Parathyroid adenoma (tissue), 2 donors: ENCODE results near the gene PEX3.

Experiments used
- H2AFZ ChIP-seq: fragments of 300-600 bp; sonication (generic); one replicate; pipeline ENCODE4 v1.7.0; 2017; ENCODE audit warnings: antibody characterized with exemption, mild to moderate bottlenecking
- H3K27ac ChIP-seq: fragments of 300-600 bp; sonication (generic); one replicate; pipeline ENCODE4 v1.7.0; 2017
- H3K27me3 ChIP-seq: fragments of 300-600 bp; sonication (generic); one replicate; pipeline ENCODE4 v1.7.0; 2017; ENCODE audit warnings: low read length; ENCODE audit not compliant: control insufficient read depth, insufficient read depth
- H3K36me3 ChIP-seq: fragments of 300-600 bp; sonication (generic); one replicate; pipeline ENCODE4 v1.7.0; 2017; ENCODE audit warnings: low read length; ENCODE audit not compliant: control insufficient read depth, insufficient read depth
- H3K4me1 ChIP-seq: fragments of 300-600 bp; sonication (generic); one replicate; pipeline ENCODE4 v1.7.0; 2017; ENCODE audit warnings: control low read depth
- H3K4me2 ChIP-seq: fragments of 300-600 bp; sonication (generic); one replicate; pipeline ENCODE4 v1.7.0; 2017; ENCODE audit warnings: low read length
- H3K4me3 ChIP-seq: fragments of 300-600 bp; sonication (generic); one replicate; pipeline ENCODE4 v1.7.0; 2017; ENCODE audit warnings: low read depth, low read length
- H3K79me2 ChIP-seq: fragments of 300-600 bp; sonication (generic); one replicate; pipeline ENCODE4 v1.7.0; 2017; ENCODE audit warnings: control low read depth
- H3K9ac ChIP-seq: fragments of 300-600 bp; sonication (generic); one replicate; pipeline ENCODE4 v1.7.0; 2017; ENCODE audit warnings: mild to moderate bottlenecking
- H3K9me3 ChIP-seq: fragments of 300-600 bp; sonication (generic); one replicate; pipeline ENCODE4 v1.7.0; 2017; ENCODE audit warnings: low read length; ENCODE audit not compliant: control insufficient read depth
- TF ChIP-seq, protein P1 (sequence below): fragments of 300-600 bp; sonication (generic); IDR thresholded peaks from one replicate; pipeline ENCODE4 v1.7.0; 2017; ENCODE audit warnings: antibody characterized with exemption, mild to moderate bottlenecking
- donor health status: primary hyperparathyroidism.

The PEX3 gene, protein sequence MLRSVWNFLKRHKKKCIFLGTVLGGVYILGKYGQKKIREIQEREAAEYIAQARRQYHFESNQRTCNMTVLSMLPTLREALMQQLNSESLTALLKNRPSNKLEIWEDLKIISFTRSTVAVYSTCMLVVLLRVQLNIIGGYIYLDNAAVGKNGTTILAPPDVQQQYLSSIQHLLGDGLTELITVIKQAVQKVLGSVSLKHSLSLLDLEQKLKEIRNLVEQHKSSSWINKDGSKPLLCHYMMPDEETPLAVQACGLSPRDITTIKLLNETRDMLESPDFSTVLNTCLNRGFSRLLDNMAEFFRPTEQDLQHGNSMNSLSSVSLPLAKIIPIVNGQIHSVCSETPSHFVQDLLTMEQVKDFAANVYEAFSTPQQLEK

DNA sequence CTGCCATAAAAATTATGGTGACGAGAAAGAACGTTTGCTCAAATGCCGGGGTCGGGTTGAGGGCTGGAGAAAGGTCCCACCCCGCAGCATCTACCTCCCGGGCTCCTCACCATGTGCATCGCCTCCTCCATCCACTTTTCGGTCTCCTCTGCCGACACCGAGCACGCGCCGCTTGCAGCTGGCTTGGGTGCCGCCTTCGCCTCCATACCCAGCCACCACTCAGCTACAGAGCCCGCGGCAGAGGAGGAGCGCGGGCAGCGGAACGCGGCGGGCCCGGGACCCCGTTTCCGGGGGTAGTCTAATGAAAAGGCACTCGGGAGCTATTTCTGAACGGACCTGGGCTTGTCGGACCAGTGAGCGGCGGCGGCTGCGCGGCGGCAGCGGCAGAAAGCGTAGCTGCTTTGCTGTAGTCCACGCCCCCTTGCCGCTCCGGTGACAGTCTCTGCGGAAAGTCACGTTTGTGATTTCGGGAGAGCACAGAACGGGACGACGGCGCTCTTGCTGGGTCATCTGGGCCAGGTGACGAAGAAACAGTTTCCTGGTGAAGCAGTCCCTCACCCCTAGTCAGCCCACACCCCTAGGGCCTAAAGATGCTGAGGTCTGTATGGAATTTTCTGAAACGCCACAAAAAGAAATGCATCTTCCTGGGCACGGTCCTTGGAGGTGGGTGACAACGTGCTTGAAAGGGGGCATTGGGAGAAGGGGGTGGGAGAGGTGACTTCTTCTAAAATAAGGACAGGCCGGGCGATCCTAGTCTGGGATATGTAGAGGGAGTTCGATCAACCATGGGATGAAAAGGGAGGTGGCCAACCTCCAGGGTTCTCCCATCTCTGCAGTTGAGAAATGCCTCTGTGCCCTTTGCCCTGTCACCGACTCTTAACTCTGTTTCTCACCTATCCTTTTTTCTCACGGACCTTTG is at the start of gene PEX3, which contains the start of gene ADAT2:
Gene PEX3 (plus strand): TSS at position 353 of the 919 bp plus-strand sequence. CDS start 238 bp downstream, at position 591.
Gene ADAT2 (minus strand): TSS at position 243 of the 919 bp plus-strand sequence. CDS start 37 bp downstream, at position 206.
- Histone ChIP-seq H3K36me3 (no peaks in the 10 kb centered on the region), H3K27ac (peak within 1 kb of the TSS; percentile 67), H3K4me3 (peak within 1 kb of the TSS; percentile 94), H2AFZ (peak within 1 kb of the TSS; percentile 95), H3K9ac (no peak within 1 kb of the TSS), H3K4me1 (peaks cover 5% of the 10 kb centered on the region), H3K27me3 (no peaks in the 10 kb centered on the region), H3K9me3 (no peaks in the 10 kb centered on the region), H3K79me2 (peaks cover 14% of the 10 kb centered on the region), H3K4me2 (peak within 1 kb of the TSS; percentile 95)
- TF ChIP-seq, protein P1, sequence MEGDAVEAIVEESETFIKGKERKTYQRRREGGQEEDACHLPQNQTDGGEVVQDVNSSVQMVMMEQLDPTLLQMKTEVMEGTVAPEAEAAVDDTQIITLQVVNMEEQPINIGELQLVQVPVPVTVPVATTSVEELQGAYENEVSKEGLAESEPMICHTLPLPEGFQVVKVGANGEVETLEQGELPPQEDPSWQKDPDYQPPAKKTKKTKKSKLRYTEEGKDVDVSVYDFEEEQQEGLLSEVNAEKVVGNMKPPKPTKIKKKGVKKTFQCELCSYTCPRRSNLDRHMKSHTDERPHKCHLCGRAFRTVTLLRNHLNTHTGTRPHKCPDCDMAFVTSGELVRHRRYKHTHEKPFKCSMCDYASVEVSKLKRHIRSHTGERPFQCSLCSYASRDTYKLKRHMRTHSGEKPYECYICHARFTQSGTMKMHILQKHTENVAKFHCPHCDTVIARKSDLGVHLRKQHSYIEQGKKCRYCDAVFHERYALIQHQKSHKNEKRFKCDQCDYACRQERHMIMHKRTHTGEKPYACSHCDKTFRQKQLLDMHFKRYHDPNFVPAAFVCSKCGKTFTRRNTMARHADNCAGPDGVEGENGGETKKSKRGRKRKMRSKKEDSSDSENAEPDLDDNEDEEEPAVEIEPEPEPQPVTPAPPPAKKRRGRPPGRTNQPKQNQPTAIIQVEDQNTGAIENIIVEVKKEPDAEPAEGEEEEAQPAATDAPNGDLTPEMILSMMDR = no peak

DNA sequence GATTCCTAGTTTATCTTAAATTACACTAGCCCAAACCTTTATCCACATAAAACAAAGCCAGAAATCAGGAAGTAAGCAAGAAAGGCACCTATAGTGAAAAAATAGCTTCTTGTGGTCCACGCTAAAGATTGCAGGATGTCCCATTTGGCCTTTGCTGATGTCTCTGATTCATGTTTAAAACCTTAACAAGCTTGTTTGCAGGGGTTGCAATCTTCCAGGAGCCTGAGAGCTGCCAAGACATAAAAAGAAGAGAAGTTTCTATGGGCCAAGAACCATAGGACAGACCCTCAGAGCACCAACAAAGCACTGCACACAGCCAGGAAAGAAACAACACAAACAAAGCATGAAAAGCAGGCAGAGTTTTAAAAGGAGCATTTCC is 49.5 kb upstream of the PEX3 start:
- H3K4me3 ChIP-seq = no peak overlapping the region
- TF ChIP-seq, protein P1 = no peak
- no peaks in the 10 kb centered on the region for H3K36me3 ChIP-seq
- H3K9me3 ChIP-seq = no peaks in the 10 kb centered on the region
- no peak overlapping the region for H3K9ac ChIP-seq
- H3K27me3 ChIP-seq = no peaks in the 10 kb centered on the region
- no peak overlapping the region for H2AFZ ChIP-seq
- no peaks in the 10 kb centered on the region for H3K4me1 ChIP-seq
- H3K27ac ChIP-seq = no peak overlapping the region
- H3K79me2 ChIP-seq = no peaks in the 10 kb centered on the region
- H3K4me2 ChIP-seq = no peak overlapping the region

DNA sequence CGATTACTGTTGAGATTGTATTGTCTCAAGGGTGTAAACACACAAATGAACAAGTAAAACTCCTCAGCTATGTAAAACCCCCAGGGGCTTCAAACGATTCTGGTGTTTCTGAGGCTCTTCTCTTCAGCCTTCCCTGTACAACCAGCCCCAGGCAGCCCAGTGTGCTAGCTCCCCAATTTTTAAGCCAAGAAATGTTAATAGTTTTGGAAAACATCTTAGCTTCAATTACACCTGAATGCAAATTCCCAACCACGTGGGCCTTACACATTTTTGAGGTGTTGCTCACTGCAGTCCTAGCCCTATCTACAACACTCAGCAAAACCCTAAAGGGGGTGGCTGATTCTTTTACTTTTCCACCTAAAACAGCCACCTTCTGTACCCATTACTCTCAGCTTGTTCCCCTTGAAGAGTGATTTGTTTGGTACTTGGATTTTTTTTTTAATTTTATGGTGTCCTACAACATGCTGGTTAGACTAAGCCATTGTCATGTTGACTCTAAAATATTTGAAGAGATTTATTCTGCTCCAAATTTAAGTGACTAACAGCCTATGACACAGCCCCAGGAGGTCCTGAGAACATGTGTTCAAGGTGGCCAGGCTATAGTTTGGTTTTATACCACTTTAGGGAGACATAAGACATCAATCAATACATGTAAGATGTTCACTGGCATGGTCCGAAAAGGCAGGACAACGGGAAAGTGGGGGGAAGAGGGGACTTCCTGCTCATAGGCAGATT is 48.8 kb upstream of the PEX3 start:
- Histone ChIP-seq H3K9me3 (no peaks in the 10 kb centered on the region), H3K27me3 (no peaks in the 10 kb centered on the region), H3K27ac (no peak overlapping the region), H2AFZ (no peak overlapping the region), H3K79me2 (no peaks in the 10 kb centered on the region), H3K4me3 (no peak overlapping the region), H3K9ac (no peak overlapping the region), H3K4me1 (no peaks in the 10 kb centered on the region), H3K4me2 (no peak overlapping the region), H3K36me3 (no peaks in the 10 kb centered on the region)
- TF ChIP-seq, protein P1 = no peak

DNA sequence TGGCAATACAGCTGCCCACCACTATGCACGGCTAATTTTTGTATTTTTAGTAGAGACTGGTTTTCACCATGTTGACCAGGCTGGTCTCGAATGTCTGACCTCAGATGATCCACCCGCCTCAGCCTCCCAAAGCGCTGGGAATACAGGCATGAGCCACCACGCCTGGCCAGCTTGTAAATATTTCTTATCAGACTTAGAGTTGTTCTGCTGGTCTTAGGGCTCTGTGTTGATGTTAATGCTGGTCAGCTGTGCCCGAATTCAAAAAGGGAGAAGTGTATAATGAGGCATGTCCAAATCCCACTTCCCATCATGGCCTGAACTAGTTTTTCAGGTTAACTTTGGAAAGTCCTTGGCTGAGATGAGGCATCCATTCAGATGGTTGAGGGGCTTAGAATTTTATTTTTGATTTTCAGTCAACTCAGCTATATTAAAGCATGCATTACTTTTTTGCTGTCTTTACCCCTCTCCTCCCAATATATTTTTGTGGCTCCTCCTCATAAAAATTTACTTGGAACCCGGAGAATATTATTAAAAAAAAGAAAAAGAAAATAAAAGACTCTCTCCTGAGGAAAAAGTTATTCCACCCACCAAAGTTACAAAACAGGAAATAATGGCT is 47.8 kb upstream of the PEX3 start:
- no peak overlapping the region for H3K4me2 ChIP-seq
- no peaks in the 10 kb centered on the region for H3K36me3 ChIP-seq
- no peaks in the 10 kb centered on the region for H3K79me2 ChIP-seq
- no peak overlapping the region for H3K27ac ChIP-seq
- H3K4me3 ChIP-seq = no peak overlapping the region
- H3K9ac ChIP-seq = no peak overlapping the region
- no peaks in the 10 kb centered on the region for H3K9me3 ChIP-seq
- H3K4me1 ChIP-seq = no peaks in the 10 kb centered on the region
- TF ChIP-seq, protein P1 = no peak
- no peaks in the 10 kb centered on the region for H3K27me3 ChIP-seq
- no peak overlapping the region for H2AFZ ChIP-seq
